ACC112 (cell line): Measurements from ENCODE around the gene AANAT.

Experiments
- H2AFZ ChIP-seq: fragments of 200-600 bp; sonication (generic); one replicate; pipeline ENCODE4 v1.6.0; 2017; ENCODE audit warnings: antibody characterized with exemption, low read length; ENCODE audit not compliant: unreplicated experiment
- H3K27ac ChIP-seq: fragments of 200-600 bp; sonication (generic); 2 replicates; pipeline ENCODE4 v1.5.1; 2014; ENCODE audit warnings: low read depth, mild to moderate bottlenecking, antibody characterized with exemption, low read length, moderate library complexity
- H3K27me3 ChIP-seq: fragments of 200-600 bp; sonication (generic); 2 replicates; pipeline ENCODE4 v1.6.1; 2014; ENCODE audit warnings: mild to moderate bottlenecking, antibody characterized with exemption, low read length, moderate library complexity, mixed read lengths; ENCODE audit not compliant: insufficient read depth
- H3K36me3 ChIP-seq: fragments of 200-600 bp; sonication (generic); 2 replicates; pipeline ENCODE4 v1.6.1; 2016; ENCODE audit warnings: mild to moderate bottlenecking, antibody characterized with exemption, low read length, moderate library complexity, mixed read lengths; ENCODE audit not compliant: insufficient read depth
- H3K4me1 ChIP-seq: fragments of 200-600 bp; sonication (generic); one replicate; pipeline ENCODE4 v1.6.1; 2016; ENCODE audit warnings: low read length, mixed read lengths; ENCODE audit not compliant: insufficient read depth, unreplicated experiment, control insufficient read depth
- H3K4me3 ChIP-seq: fragments of 200-600 bp; sonication (generic); 2 replicates; pipeline ENCODE4 v1.5.1; 2014; ENCODE audit warnings: mild to moderate bottlenecking, low read depth, low read length
- H3K79me2 ChIP-seq: fragments of 200-600 bp; sonication (generic); one replicate; pipeline ENCODE4 v1.6.0; 2016; ENCODE audit warnings: low read length; ENCODE audit not compliant: control insufficient read depth, unreplicated experiment, insufficient read depth

Gene AANAT

DNA sequence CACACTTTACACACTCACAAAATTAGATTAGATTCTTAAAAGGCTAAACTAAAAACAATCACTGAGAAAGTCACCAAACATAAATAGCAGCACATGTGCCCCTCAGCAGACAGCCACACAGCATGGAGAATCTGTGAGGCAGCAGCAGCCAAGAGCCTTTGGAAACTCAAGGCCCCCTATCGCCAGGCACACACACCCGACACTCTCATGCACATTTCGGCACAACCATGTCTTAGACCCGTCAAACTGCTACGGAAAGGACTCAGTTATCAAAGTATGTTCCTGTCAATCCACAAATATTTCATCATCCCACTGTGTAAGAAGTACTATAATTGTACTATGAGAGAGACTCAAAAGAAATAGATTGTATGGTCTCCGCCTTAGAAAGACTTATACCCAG, 35.4 kb upstream of the AANAT start:
- H3K4me1 ChIP-seq = peaks cover 17% of the 10 kb centered on the region
- no peaks in the 10 kb centered on the region for H3K27me3 ChIP-seq
- no peak overlapping the region for H2AFZ ChIP-seq
- H3K36me3 ChIP-seq = no peaks in the 10 kb centered on the region; the same call in 1 of the 2 replicates
- H3K27ac ChIP-seq = no peak overlapping the region
- H3K4me3 ChIP-seq = no peak overlapping the region
- H3K79me2 ChIP-seq = peaks cover 73% of the 10 kb centered on the region

DNA sequence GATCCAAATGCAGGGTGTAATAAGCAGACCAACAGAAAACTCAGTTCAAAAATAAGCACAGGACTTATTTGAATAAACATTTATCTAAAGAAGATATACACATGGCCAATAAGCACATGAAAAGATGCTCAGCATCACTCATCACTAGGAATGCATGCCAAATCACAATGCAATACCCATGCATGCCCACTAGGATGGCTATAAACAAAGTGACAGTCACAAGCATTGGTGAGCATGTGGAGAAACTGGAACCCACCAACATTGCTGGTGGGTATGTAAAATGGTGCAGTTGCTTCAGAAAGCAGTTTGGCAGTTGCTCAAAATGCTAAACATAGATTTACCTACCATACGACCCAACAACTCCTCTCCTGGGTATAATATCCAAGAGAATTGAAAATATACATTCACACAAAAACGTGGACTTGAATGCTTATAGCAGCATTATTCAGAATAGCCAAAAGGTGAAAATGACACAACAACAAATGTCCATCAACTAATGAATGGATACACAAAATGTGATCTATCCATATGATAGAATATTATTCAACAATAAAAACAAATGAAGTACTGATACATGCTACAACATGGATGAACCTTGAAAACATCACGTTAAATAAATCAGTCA, 34.6 kb upstream of the AANAT start:
- H3K27me3 ChIP-seq = no peaks in the 10 kb centered on the region
- no peak overlapping the region for H3K27ac ChIP-seq
- peaks cover 78% of the 10 kb centered on the region for H3K79me2 ChIP-seq
- no peak overlapping the region for H2AFZ ChIP-seq
- no peaks in the 10 kb centered on the region; the same call in 1 of the 2 replicates for H3K36me3 ChIP-seq
- H3K4me3 ChIP-seq = no peak overlapping the region
- H3K4me1 ChIP-seq = peaks cover 9% of the 10 kb centered on the region

DNA sequence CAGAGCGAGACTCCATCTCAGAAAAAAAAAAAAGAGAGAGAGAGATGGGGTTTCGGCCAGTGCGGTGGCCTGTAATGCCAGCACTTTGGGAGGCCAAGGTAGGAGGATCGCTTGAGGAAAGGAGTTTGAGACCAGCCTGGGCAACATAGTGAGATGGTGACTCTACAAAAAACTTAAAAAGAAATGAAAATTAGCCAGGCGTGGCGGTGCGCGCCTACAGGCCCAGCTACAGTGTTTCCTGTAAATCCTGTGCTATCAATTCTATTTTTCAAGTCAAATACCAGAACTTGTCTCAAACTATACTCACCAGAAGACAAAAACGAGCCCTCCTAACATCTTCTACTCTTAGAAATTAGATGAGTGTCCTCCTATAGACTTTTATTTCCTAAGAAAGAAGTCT, 33.7 kb upstream of the AANAT start:
- no peak overlapping the region for H2AFZ ChIP-seq
- H3K27ac ChIP-seq = no peak overlapping the region
- no peaks in the 10 kb centered on the region; the same call in 1 of the 2 replicates for H3K36me3 ChIP-seq
- H3K27me3 ChIP-seq = no peaks in the 10 kb centered on the region
- peaks cover 80% of the 10 kb centered on the region for H3K79me2 ChIP-seq
- peaks cover under 1% of the 10 kb centered on the region for H3K4me1 ChIP-seq
- no peak overlapping the region for H3K4me3 ChIP-seq

DNA sequence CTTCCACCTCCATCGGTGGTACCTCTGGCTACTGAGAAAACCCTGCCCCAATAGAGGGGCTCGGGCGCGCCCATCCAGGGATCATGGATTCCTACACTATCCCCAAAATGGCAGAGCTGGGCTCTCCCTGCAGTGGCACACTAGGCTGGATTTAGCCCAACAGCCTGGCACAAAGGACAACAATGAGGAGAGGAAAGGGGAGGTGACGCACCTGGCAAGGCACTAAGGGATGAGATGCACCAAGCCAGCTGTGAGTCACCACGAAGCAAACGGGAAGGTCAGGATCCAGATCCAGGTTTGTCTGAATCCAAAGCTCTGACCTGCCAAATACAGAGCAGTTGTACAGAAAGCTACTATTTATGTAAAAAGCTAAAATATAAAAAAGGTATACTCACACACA, 32.5 kb upstream of the AANAT start:
- H2AFZ ChIP-seq = no peak overlapping the region
- no peaks in the 10 kb centered on the region; the same call in 1 of the 2 replicates for H3K36me3 ChIP-seq
- H3K27me3 ChIP-seq = no peaks in the 10 kb centered on the region
- H3K27ac ChIP-seq = no peak overlapping the region
- peaks cover 87% of the 10 kb centered on the region for H3K79me2 ChIP-seq
- H3K4me3 ChIP-seq = no peak overlapping the region
- no peaks in the 10 kb centered on the region for H3K4me1 ChIP-seq

DNA sequence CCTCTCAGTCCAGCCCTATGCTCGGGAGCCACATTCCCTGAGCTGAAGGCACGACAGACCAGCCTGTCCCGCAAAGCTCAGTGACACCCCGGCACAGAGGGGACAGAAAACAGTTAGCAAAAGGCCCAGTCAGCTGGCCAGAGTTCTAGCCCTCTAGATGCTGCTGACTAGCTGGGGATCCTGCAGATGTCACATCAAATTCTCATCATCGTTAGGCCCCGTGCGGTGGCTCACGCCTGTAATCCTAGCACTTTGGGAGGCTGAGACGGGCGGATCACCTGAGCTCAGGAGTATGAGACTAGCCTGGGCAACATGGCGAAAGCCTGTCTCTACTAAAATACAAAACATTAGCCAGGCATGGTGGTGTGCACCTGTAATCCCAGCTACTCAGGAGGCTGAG, 31.7 kb upstream of the AANAT start:
- H2AFZ ChIP-seq = no peak overlapping the region
- H3K27me3 ChIP-seq = no peaks in the 10 kb centered on the region
- no peak overlapping the region for H3K27ac ChIP-seq
- H3K4me1 ChIP-seq = no peaks in the 10 kb centered on the region
- H3K4me3 ChIP-seq = no peak overlapping the region
- peaks cover 84% of the 10 kb centered on the region for H3K79me2 ChIP-seq
- no peaks in the 10 kb centered on the region; the same call in 1 of the 2 replicates for H3K36me3 ChIP-seq

DNA sequence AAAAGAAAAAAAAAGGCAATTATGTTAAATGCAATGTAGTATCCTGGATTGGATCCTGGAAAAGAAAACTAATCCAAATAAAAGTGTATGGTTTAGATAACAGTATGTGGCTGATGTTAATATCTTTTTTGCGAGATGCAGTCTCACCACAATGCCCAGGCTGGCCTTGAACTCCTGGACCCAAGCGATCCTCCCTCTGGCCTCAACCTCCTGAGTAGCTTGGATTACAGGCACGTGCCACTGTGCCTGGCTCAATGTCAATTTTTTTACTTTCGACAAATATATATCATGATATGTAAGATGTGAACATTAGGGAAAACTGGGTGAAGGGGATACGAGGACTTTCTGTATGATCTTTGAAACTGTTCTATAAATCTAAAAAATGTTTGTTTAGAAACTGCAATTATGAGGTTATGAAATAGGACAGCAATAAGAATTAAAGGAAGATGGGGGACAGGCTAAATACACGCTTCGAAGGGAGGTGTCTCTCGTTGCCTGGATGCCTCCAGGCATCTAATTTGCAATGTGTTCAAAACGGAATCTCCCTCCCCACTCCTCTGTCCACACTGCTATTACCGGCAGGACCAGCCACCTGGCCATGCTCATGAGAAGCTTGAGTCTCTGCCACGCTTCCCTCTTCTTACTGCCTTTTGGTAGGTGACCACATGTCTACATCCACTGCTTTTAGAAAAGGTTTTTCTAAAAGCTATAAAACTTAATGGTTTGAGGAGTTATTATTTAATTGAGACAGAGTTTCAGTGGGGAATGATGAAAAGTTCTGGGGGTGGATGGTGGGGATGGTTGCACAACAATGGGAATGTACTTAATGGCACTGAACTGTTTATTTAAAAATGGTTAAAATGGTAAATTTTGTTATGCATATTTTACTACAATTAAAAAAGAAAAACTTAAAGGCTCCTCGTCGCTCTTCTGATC, 29.7 kb upstream of the AANAT start:
- Histone ChIP-seq H3K27ac (no peak overlapping the region), H3K4me1 (peaks cover 7% of the 10 kb centered on the region), H3K27me3 (no peaks in the 10 kb centered on the region), H3K79me2 (peaks cover 85% of the 10 kb centered on the region), H3K4me3 (no peak overlapping the region), H3K36me3 (no peaks in the 10 kb centered on the region; the same call in 1 of the 2 replicates), H2AFZ (no peak overlapping the region)

DNA sequence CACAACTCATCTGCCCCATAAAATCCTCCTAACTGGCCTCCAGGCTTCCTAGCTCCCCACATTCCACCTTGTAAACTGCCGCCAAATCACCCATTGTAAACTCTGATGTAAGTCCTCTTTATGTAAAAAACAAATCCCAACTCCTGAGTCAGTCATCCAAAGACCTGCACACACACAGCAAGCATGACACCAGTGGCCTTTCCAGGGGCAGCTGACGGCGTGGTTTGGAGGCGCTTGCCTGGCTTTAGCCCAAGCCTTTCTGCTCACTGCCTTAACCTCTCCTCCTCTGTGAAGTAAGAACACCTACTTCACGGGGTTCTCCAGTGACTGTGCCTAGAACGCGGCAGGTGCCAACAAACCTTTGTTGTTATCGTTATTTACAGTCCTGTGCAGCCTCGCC, 28.5 kb upstream of the AANAT start:
- H3K79me2 ChIP-seq = peaks cover 84% of the 10 kb centered on the region
- no peak overlapping the region for H2AFZ ChIP-seq
- H3K27ac ChIP-seq = no peak overlapping the region
- no peaks in the 10 kb centered on the region for H3K27me3 ChIP-seq
- no peak overlapping the region for H3K4me3 ChIP-seq
- peaks cover 14% of the 10 kb centered on the region for H3K4me1 ChIP-seq
- H3K36me3 ChIP-seq = no peaks in the 10 kb centered on the region; the same call in 1 of the 2 replicates

DNA sequence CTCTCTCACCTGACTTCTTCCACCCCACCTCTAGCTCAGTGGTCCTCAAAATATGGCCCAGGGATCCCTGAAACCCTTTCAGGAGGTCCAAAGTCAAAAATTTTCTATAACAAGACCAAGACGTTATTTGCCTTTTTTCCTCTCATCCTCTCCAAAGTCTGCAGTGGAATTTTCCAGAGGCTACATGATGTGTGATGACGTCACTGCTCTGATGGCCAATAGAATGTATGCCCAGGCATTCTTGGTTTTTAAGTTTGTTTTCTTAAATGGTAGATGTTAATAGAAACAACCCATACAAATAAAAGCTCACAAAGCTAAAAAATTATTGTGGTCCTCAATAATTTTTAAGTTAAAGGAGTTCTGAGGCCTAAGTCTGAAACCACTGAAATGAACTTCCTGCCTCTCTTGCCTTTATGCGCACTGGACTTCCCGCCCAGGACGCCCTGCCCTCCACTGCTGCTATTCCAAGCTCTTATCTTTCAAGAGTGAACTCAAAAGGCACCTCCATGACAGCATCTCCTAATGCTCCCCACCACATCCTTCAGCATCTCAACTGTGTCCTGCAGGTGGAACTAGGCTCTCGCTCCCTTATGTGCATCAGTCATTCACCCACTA, 28.0 kb upstream of the AANAT start:
- H3K27me3 ChIP-seq = no peaks in the 10 kb centered on the region
- no peak overlapping the region for H3K4me3 ChIP-seq
- peaks cover 19% of the 10 kb centered on the region for H3K4me1 ChIP-seq
- H2AFZ ChIP-seq = no peak overlapping the region
- peaks cover 84% of the 10 kb centered on the region for H3K79me2 ChIP-seq
- H3K36me3 ChIP-seq = no peaks in the 10 kb centered on the region
- no peak overlapping the region for H3K27ac ChIP-seq

DNA sequence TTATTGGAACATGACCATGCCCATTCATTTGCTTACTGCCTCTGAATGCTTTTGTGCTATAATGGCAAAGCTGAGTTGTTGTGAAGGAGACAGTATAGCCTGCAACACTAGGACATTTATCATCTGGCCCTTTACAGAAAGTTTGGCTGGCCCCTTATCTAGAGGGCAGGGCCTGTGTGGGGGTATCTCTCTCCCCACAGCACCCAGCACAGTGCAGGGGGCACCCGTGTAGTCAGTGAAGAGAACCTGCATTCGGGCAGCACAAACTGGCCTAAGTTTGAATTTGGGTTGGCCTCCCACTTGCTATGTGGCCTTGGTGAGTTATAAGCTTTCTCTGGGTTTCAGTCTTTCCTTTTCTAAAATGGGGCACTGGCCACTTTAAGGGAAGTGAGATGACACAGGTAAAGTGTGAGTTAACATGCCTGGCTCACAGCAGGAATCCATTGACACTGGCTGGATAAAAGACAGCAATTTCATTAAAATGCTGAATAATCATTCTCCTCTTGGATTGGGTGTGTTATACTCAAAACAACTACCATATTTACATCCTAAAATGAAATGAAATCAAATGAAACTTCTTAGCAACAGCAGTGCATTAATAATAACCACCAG, 26.5 kb upstream of the AANAT start:
- Histone ChIP-seq H3K27me3 (no peaks in the 10 kb centered on the region), H2AFZ (no peak overlapping the region), H3K4me1 (peaks cover 33% of the 10 kb centered on the region), H3K79me2 (peaks cover 86% of the 10 kb centered on the region), H3K36me3 (no peaks in the 10 kb centered on the region), H3K4me3 (no peak overlapping the region), H3K27ac (no peak overlapping the region)

DNA sequence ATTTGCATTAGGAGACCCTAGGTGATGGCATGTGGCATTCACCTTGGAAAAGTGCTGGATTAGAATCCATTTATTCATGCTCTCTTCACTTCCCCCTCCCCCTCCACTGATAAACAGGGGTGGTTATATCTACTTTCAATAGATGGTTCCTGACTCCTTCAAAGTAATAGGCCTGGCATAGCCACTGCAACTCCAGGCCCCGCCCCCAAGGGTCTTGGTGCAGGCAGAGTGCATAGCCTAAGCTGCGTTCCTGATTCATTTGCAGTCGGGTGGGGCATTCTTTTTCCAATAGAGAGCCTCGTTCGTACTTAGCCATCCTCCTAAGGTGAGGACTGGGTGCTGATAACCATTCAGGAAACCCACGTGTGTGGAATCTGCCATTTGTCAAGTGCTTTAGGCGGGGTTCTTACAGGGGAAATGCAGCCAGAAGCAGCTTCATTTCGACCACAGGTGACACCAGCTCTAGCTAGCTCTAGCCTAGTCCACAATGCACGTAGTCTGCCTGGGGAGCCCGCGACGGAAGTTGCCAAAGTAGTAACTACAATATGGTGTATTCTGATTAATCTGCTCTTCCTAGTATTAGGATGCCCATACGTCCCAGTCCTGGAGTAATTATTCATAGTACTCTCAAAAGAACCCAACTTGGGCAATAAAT, 25.6 kb upstream of the AANAT start:
- peaks cover 42% of the 10 kb centered on the region for H3K4me1 ChIP-seq
- H3K27ac ChIP-seq = no peak overlapping the region
- H3K79me2 ChIP-seq = peaks cover 84% of the 10 kb centered on the region
- no peaks in the 10 kb centered on the region for H3K27me3 ChIP-seq
- H3K36me3 ChIP-seq = no peaks in the 10 kb centered on the region
- H2AFZ ChIP-seq = no peak overlapping the region
- H3K4me3 ChIP-seq = no peak overlapping the region
